Endothelial cell of umbilical vein (primary cell): Measurements from ENCODE around the gene TBC1D10B. TPM values are rescaled to one million over a fixed set of nuclear protein-coding genes. Genes with fewer than 3 reads are reported as not detected.

Source experiments
- BruUV-seq: library from RNA; stranded (reverse); fragments of 400-500 nt; replicated peaks from 2 replicates; lab custom pipeline; 2021; lab: Mats Ljungman, UMichigan
- CTCF ChIA-PET: fragments of 300-600, 350-600 bp; sonication (Branson Sonifier 250); formaldehyde crosslinking; loops from one replicate; lab custom pipeline; 2021; ENCODE audit warnings: antibody characterized with exemption, inconsistent platforms; lab: Charles Lee
- POLR2A ChIA-PET: fragments of 300-600, 350-600 bp; sonication (Branson Sonifier 250); formaldehyde crosslinking; loops from one replicate; lab custom pipeline; 2021; ENCODE audit warnings: antibody characterized with exemption, inconsistent platforms; lab: Charles Lee
- DNase-seq: peaks from one replicate; pipeline ENCODE4 v3.0.0-alpha.2; 2011; ENCODE audit warnings: low read depth, low spot score
- FAIRE-seq: peaks from 2 replicates; lab custom pipeline; 2011; peaks lifted over from hg19 to GRCh38; lab: Jason Lieb, UNC
- H2AFZ ChIP-seq: 2 replicates; pipeline ENCODE4 v1.6.0; 2012; ENCODE audit warnings: low read depth, low read length, control low read depth, inconsistent platforms
- H3K27ac ChIP-seq: 2 replicates; pipeline ENCODE4 v1.5.1; 2011; ENCODE audit warnings: low read depth, mild to moderate bottlenecking, control low read depth, low read length, moderate library complexity; ENCODE audit not compliant: insufficient read depth
- H3K27me3 ChIP-seq, 2 experiments: 2 replicates each; pipeline versions ENCODE4 v1.6.0 to v1.6.1; 2011; ENCODE audit warnings: low read length in 2 of 2, mixed read lengths in 1 of 2; ENCODE audit not compliant: control insufficient read depth in 2 of 2, insufficient read depth in 2 of 2
- H3K36me3 ChIP-seq, 2 experiments: 2 replicates in 1 of 2; 3 replicates in 1 of 2; pipeline ENCODE4 v1.5.1; 2011; ENCODE audit warnings: low read length in 2 of 2, mild to moderate bottlenecking in 1 of 2, moderate library complexity in 1 of 2; ENCODE audit not compliant: control insufficient read depth in 2 of 2, insufficient read depth in 2 of 2; ENCODE audit errors: extremely low read depth in 1 of 2
- H3K4me1 ChIP-seq: 3 replicates; pipeline ENCODE4 v1.5.1; 2011; ENCODE audit warnings: mild to moderate bottlenecking, low read length; ENCODE audit not compliant: control insufficient read depth, insufficient read depth; ENCODE audit errors: extremely low read depth
- H3K4me2 ChIP-seq: 2 replicates; pipeline ENCODE4 v1.6.1; 2011; ENCODE audit warnings: low read length, control low read depth, mixed read lengths; ENCODE audit not compliant: insufficient read depth
- H3K4me3 ChIP-seq, 3 experiments: fragments of 200-600 bp in 1 of 3; sonication (generic), shearing (Covaris generic) in 1 of 3; replicated peaks in 1 of 3; 2 replicates each; pipeline ENCODE4 v1.5.1; 2011 to 2016; ENCODE audit warnings: control low read depth in 3 of 3, low read length in 3 of 3, mild to moderate bottlenecking in 2 of 3, inconsistent platforms in 1 of 3, low read depth in 1 of 3, moderate library complexity in 1 of 3; ENCODE audit not compliant: insufficient read depth in 1 of 3
- H3K79me2 ChIP-seq: 2 replicates; pipeline ENCODE4 v1.6.0; 2012; ENCODE audit warnings: low read length, inconsistent platforms; ENCODE audit not compliant: control insufficient read depth, insufficient read depth
- H3K9ac ChIP-seq: replicated peaks from 2 replicates; pipeline ENCODE3; 2011; ENCODE audit warnings: low read length, control low read depth; ENCODE audit not compliant: insufficient read depth; ENCODE audit errors: extremely low read depth
- H3K9me1 ChIP-seq: replicated peaks from 3 replicates; pipeline ENCODE4 v1.6.0; 2011; ENCODE audit warnings: mild to moderate bottlenecking, low read length; ENCODE audit not compliant: control insufficient read depth, insufficient read depth; ENCODE audit errors: extremely low read depth
- H3K9me3 ChIP-seq: replicated peaks from 2 replicates; pipeline ENCODE4 v1.5.1; 2012; ENCODE audit warnings: low read length, inconsistent platforms; ENCODE audit not compliant: control insufficient read depth, insufficient read depth
- H4K20me1 ChIP-seq: replicated peaks from 2 replicates; pipeline ENCODE3; 2011; ENCODE audit warnings: mild to moderate bottlenecking, low read length; ENCODE audit not compliant: control insufficient read depth, insufficient read depth; ENCODE audit errors: extremely low read depth
- CTCF ChIP-seq, 2 donors: IDR thresholded peaks; 1 replicate in 1 of 2; 2 replicates in 1 of 2; pipeline ENCODE4 v1.5.1; 2011; ENCODE audit warnings: low read length in 2 of 2, mild to moderate bottlenecking in 2 of 2, moderate library complexity in 2 of 2, control low read depth in 1 of 2, inconsistent platforms in 1 of 2, low read depth in 1 of 2; ENCODE audit not compliant: insufficient read depth in 1 of 2; ENCODE audit errors: extremely low read depth in 1 of 2
- EZH2 ChIP-seq: IDR thresholded peaks from 2 replicates; pipeline ENCODE4 v1.6.1; 2012; ENCODE audit warnings: borderline replicate concordance, low read depth, mild to moderate bottlenecking, moderate library complexity, low read length, inconsistent platforms; ENCODE audit not compliant: severe bottlenecking
- FOS ChIP-seq: IDR thresholded peaks from 2 replicates; pipeline ENCODE4 v1.6.1; 2011; ENCODE audit warnings: mild to moderate bottlenecking, low read length, moderate library complexity, borderline replicate concordance; ENCODE audit not compliant: insufficient read depth
- GATA2 ChIP-seq: IDR thresholded peaks from 2 replicates; pipeline ENCODE4 v1.7.0; 2011; ENCODE audit warnings: low read depth, mild to moderate bottlenecking, moderate library complexity, mixed read lengths, low read length; ENCODE audit not compliant: insufficient read length, insufficient read depth
- JUN ChIP-seq: IDR thresholded peaks from 2 replicates; pipeline ENCODE4 v1.6.1; 2011; ENCODE audit warnings: borderline replicate concordance, low read depth; ENCODE audit not compliant: insufficient read length, insufficient read depth
- MAX ChIP-seq: IDR thresholded peaks from 2 replicates; pipeline ENCODE4 v1.6.1; 2011; ENCODE audit not compliant: insufficient read depth, insufficient read length
- MYC ChIP-seq: IDR thresholded peaks from one replicate; pipeline ENCODE4 v1.6.1; 2011; ENCODE audit warnings: mild to moderate bottlenecking, low read depth, low read length
- POLR2A ChIP-seq: IDR thresholded peaks from 2 replicates; pipeline ENCODE4 v1.6.1; 2012; ENCODE audit warnings: low read depth, mild to moderate bottlenecking, control low read depth, low read length
- POLR2AphosphoS5 ChIP-seq: IDR thresholded peaks from 2 replicates; pipeline ENCODE4 v1.6.1; 2012; ENCODE audit warnings: low read depth, mild to moderate bottlenecking, control low read depth, low read length, moderate library complexity; ENCODE audit not compliant: insufficient read depth
- dilution Hi-C: fragments of 300-500 bp; cut with MboI; formaldehyde crosslinking; loops from one replicate; pipeline ENCODE4 v1.15.0; 2019; ENCODE audit warnings: low sequenced_read_pairs; ENCODE audit not compliant: extremely low pct_ligation_motif_present
- intact Hi-C: fragments of 100-400 bp; cut with micrococcal nuclease; formaldehyde crosslinking; loops from one replicate; pipeline ENCODE4 v1.10.0; 2022
- polyA plus RNA-seq, 4 experiments: library from polyadenylated mRNA; depleted of rRNA in 3 of 4; stranded (reverse) in 3 of 4; unstranded in 1 of 4; fragments of >200 nt; gene quantifications; 2 replicates each; pipeline versions ENCODE4 v1.2.1 to v1.2.3, GENCODE V29; 2011 to 2012; ENCODE audit warnings: missing spikeins in 1 of 4
- total RNA-seq: library from RNA; stranded (reverse); gene quantifications from 2 replicates; pipeline ENCODE4 v1.2.3, GENCODE V29; 2021

Gene TBC1D10B
- total and polyA plus RNA-seq, 2 donors (not counting 3 experiments of a cell fraction or from before 2014, with no cell fraction given): 37.0 to 63.0 TPM

GRCh38 chr16:30395992-30396585, 25.8 kb upstream of the TBC1D10B start:
- no peaks in the 10 kb centered on the region for H3K9me3 ChIP-seq
- H3K27me3 ChIP-seq: no peaks in the 10 kb centered on the region
- peak overlapping the region; percentile 46 to 85 (median 81) for H3K4me3 ChIP-seq
- peak overlapping the region; percentile 91 for H2AFZ ChIP-seq
- TSS peak; percentile 37 for BruUV-seq
- ChIA-PET CTCF (interaction anchor here (0.7 to 3.3 kb wide), 8 partner anchors 12 to 202 kb away, joined by 3 to 62 read pairs (median 6); partner anchors contain the start of genes DCTPP1, TBC1D10B and ZNF771), POLR2A (interaction anchor here (0.5 to 2.4 kb wide), 5 partner anchors 11 to 83 kb away, joined by 3 to 7 read pairs (median 5); partner anchors contain the start of genes TBC1D10B and ZNF771)
- H3K36me3 ChIP-seq: peaks cover 0 to 19% of the 10 kb centered on the region in 2 experiments
- TF ChIP-seq GATA2 (peak; percentile 29), EZH2 (no peak)
- dilution Hi-C loops (no loop called here), intact Hi-C loops (loop anchor here (1.0 to 2.0 kb wide), 2 partner anchors 13 to 18 kb away; no protein-coding TSS in a partner anchor)
- DNase-seq: no peak
- peak overlapping the region; percentile 72 for H3K9ac ChIP-seq
- no peaks in the 10 kb centered on the region for H3K9me1 ChIP-seq
- peaks cover 9% of the 10 kb centered on the region for H3K79me2 ChIP-seq
- H3K4me1 ChIP-seq: peaks cover 21% of the 10 kb centered on the region
- H3K27ac ChIP-seq: no peak overlapping the region
- peak overlapping the region; percentile 94 for H3K4me2 ChIP-seq
- FAIRE-seq: peak; percentile 24
- no peaks in the 10 kb centered on the region for H4K20me1 ChIP-seq

GRCh38 chr16:30395155-30395991, 25.1 kb upstream of the TBC1D10B start, which contains the start of gene ZNF48:
ZNF48 (plus strand) TSS chr16:30395420; CDS start chr16:30395795, 375 bp downstream.
- intact Hi-C loops (loop anchor here (1.0 to 2.0 kb wide), 2 partner anchors 13 to 17 kb away; no protein-coding TSS in a partner anchor), dilution Hi-C loops (no loop called here)
- Histone ChIP-seq H3K4me2 (peak within 1 kb of the TSS; percentile 94), H3K9ac (peak within 1 kb of the TSS; percentile 72), H3K9me3 (no peaks in the 10 kb centered on the region), H3K27me3 (no peaks in the 10 kb centered on the region), H3K79me2 (peaks cover 9% of the 10 kb centered on the region), H3K4me3 (peak within 1 kb of the TSS; percentile 46 to 85 (median 81)), H3K27ac (peak within 1 kb of the TSS; percentile 66), H3K36me3 (peaks cover 0 to 19% of the 10 kb centered on the region in 2 experiments), H3K4me1 (peaks cover 21% of the 10 kb centered on the region), H3K9me1 (no peaks in the 10 kb centered on the region), H4K20me1 (no peaks in the 10 kb centered on the region), H2AFZ (peak within 1 kb of the TSS; percentile 91)
- DNase-seq (peak; percentile 89), FAIRE-seq (peak; percentile 73)
- POLR2A ChIA-PET: interaction anchor here (0.6 to 2.4 kb wide), 7 partner anchors 9 to 419 kb away, joined by 3 to 8 read pairs (median 5); partner anchors contain the start of genes TBC1D10B and ZNF771
- TF ChIP-seq POLR2AphosphoS5 (peak; percentile 74), MYC (peak; percentile 72), GATA2 (no peak), EZH2 (no peak), FOS (no peak), POLR2A (peak; percentile 17), MAX (peak; percentile 37), JUN (no peak), CTCF (IDR thresholded peaks at IDR 0.05; ENCODE audit: extremely low read depth in 1 of 2, insufficient read depth in 1 of 2, low read depth in 1 of 2, low read length in 2 of 2) (peak; percentile 23 to 36)
- CTCF ChIA-PET: interaction anchor here (0.7 to 3.3 kb wide), 14 partner anchors 12 to 330 kb away, joined by 3 to 62 read pairs (median 6); partner anchors contain the start of genes ALDOA, CD2BP2, DCTPP1 and TBC1D10B
- no TSS peak for BruUV-seq
